Measurements from ENCODE around the gene CCDC121. TPM values are rescaled to one million over a fixed set of nuclear protein-coding genes. Genes with fewer than 3 reads are reported as not detected.

The CCDC121 gene
- polyA plus RNA-seq, 1 donor from 2014 or later: 3.0 TPM

- Histone ChIP-seq H3K4me2 (ENCODE audit: low read length) (no peak overlapping the region), H3K4me3 (ENCODE audit: low read length) (no peak overlapping the region), H2AFZ (ENCODE audit: low read depth, low read length) (no peak overlapping the region), H3F3A (ENCODE audit: insufficient read depth, low read length, poor library complexity, severe bottlenecking) (no peaks in the 10 kb centered on the region), H3K9me3 (ENCODE audit: low read length) (no peaks in the 10 kb centered on the region), H3K9ac (ENCODE audit: low read length) (no peak overlapping the region), H3K27ac (ENCODE audit: low read length) (no peak overlapping the region), H4K20me1 (ENCODE audit: insufficient read depth) (no peaks in the 10 kb centered on the region), H3K27me3 (ENCODE audit: insufficient read depth, low read depth, low read length) (no peaks in the 10 kb centered on the region), H3K36me3 (ENCODE audit: insufficient read depth, low read length) (no peaks in the 10 kb centered on the region), H3K79me2 (replicated peaks; ENCODE audit: insufficient read depth, low read length) (no peaks in the 10 kb centered on the region), H3K9me2 (ENCODE audit: insufficient read depth, low read length) (no peaks in the 10 kb centered on the region)
- TF ChIP-seq POLR2AphosphoS5 (IDR thresholded peaks at IDR 0.05): no peak
- TF ChIP-seq MXI1 (conservative IDR thresholded peaks at IDR 0.05; ENCODE audit: poor library complexity, severe bottlenecking): no peak
- TF ChIP-seq, protein P1, sequence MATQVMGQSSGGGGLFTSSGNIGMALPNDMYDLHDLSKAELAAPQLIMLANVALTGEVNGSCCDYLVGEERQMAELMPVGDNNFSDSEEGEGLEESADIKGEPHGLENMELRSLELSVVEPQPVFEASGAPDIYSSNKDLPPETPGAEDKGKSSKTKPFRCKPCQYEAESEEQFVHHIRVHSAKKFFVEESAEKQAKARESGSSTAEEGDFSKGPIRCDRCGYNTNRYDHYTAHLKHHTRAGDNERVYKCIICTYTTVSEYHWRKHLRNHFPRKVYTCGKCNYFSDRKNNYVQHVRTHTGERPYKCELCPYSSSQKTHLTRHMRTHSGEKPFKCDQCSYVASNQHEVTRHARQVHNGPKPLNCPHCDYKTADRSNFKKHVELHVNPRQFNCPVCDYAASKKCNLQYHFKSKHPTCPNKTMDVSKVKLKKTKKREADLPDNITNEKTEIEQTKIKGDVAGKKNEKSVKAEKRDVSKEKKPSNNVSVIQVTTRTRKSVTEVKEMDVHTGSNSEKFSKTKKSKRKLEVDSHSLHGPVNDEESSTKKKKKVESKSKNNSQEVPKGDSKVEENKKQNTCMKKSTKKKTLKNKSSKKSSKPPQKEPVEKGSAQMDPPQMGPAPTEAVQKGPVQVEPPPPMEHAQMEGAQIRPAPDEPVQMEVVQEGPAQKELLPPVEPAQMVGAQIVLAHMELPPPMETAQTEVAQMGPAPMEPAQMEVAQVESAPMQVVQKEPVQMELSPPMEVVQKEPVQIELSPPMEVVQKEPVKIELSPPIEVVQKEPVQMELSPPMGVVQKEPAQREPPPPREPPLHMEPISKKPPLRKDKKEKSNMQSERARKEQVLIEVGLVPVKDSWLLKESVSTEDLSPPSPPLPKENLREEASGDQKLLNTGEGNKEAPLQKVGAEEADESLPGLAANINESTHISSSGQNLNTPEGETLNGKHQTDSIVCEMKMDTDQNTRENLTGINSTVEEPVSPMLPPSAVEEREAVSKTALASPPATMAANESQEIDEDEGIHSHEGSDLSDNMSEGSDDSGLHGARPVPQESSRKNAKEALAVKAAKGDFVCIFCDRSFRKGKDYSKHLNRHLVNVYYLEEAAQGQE (IDR thresholded peaks at IDR 0.05; ENCODE audit: borderline replicate concordance): no peak
- no peak for TF ChIP-seq RAD21 (conservative IDR thresholded peaks at IDR 0.05)
- TF ChIP-seq, protein P2, sequence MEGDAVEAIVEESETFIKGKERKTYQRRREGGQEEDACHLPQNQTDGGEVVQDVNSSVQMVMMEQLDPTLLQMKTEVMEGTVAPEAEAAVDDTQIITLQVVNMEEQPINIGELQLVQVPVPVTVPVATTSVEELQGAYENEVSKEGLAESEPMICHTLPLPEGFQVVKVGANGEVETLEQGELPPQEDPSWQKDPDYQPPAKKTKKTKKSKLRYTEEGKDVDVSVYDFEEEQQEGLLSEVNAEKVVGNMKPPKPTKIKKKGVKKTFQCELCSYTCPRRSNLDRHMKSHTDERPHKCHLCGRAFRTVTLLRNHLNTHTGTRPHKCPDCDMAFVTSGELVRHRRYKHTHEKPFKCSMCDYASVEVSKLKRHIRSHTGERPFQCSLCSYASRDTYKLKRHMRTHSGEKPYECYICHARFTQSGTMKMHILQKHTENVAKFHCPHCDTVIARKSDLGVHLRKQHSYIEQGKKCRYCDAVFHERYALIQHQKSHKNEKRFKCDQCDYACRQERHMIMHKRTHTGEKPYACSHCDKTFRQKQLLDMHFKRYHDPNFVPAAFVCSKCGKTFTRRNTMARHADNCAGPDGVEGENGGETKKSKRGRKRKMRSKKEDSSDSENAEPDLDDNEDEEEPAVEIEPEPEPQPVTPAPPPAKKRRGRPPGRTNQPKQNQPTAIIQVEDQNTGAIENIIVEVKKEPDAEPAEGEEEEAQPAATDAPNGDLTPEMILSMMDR (IDR thresholded peaks at IDR 0.05; ENCODE audit: poor library complexity, severe bottlenecking): no peak
- no peak for TF ChIP-seq SMC3 (conservative IDR thresholded peaks at IDR 0.05; ENCODE audit: poor library complexity)
- TF ChIP-seq TAF1 (IDR thresholded peaks at IDR 0.05; ENCODE audit: low read depth): no peak
- TF ChIP-seq EP300 (conservative IDR thresholded peaks at IDR 0.05; ENCODE audit: poor library complexity, severe bottlenecking): no peak
- no peak for TF ChIP-seq EZH2 (IDR thresholded peaks at IDR 0.05; ENCODE audit: borderline replicate concordance, insufficient read depth, low read length, poor library complexity, severe bottlenecking)
Observed at GRCh38 chr2:27606611-27607010, 22.2 kb downstream of the CCDC121 start.

DNA sequence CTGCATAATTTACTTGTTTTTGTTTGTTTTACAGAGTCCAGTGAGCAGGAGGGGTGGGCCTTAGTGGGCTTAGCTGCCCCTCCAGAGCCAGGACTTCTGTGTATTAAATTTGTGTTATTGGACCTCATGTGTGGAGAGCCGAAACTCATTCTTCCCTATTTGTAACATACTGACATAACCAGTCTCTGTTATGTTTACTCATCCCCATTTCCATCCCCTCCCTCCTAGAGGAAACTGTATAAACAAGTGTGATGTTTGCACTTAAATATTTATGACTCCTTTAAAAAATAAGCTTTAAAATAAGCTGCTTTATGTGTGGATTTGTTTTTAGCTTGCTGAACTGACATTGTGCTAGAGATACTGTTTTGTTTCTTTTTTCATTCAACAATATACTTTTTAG is 32.2 kb downstream of the CCDC121 start:
- Histone ChIP-seq H4K20me1 (ENCODE audit: insufficient read depth) (no peaks in the 10 kb centered on the region), H3K4me2 (ENCODE audit: low read length) (no peak overlapping the region)

More for the DNA sequence above, 32.2 kb downstream of the CCDC121 start:
- Histone ChIP-seq H3K36me3 (ENCODE audit: insufficient read depth, low read length) (no peaks in the 10 kb centered on the region), H2AFZ (ENCODE audit: low read depth, low read length) (no peak overlapping the region), H3K9me2 (ENCODE audit: insufficient read depth, low read length) (no peaks in the 10 kb centered on the region), H3K27me3 (ENCODE audit: insufficient read depth, low read depth, low read length) (no peaks in the 10 kb centered on the region), H3K79me2 (replicated peaks; ENCODE audit: insufficient read depth, low read length) (peaks cover 10% of the 10 kb centered on the region), H3F3A (ENCODE audit: insufficient read depth, low read length, poor library complexity, severe bottlenecking) (no peaks in the 10 kb centered on the region), H3K9ac (ENCODE audit: low read length) (no peak overlapping the region), H3K4me3 (ENCODE audit: low read length) (no peak overlapping the region), H3K9me3 (ENCODE audit: low read length) (no peaks in the 10 kb centered on the region), H3K27ac (ENCODE audit: low read length) (no peak overlapping the region)
- TF ChIP-seq, protein P1 (IDR thresholded peaks at IDR 0.05; ENCODE audit: borderline replicate concordance): no peak
- TF ChIP-seq, protein P2 (IDR thresholded peaks at IDR 0.05; ENCODE audit: poor library complexity, severe bottlenecking): no peak
- no peak for TF ChIP-seq EZH2 (IDR thresholded peaks at IDR 0.05; ENCODE audit: borderline replicate concordance, insufficient read depth, low read length, poor library complexity, severe bottlenecking)
- no peak for TF ChIP-seq TAF1 (IDR thresholded peaks at IDR 0.05; ENCODE audit: low read depth)
- TF ChIP-seq POLR2AphosphoS5 (IDR thresholded peaks at IDR 0.05): no peak
